Measurements from ENCODE around the gene OR9I1. TPM values are rescaled to one million over a fixed set of nuclear protein-coding genes. Genes with fewer than 3 reads are reported as not detected.

The OR9I1 gene
- total and polyA plus RNA-seq, 2 of the 4 experiments (the other 2 are of a cell fraction), result not detected

DNA sequence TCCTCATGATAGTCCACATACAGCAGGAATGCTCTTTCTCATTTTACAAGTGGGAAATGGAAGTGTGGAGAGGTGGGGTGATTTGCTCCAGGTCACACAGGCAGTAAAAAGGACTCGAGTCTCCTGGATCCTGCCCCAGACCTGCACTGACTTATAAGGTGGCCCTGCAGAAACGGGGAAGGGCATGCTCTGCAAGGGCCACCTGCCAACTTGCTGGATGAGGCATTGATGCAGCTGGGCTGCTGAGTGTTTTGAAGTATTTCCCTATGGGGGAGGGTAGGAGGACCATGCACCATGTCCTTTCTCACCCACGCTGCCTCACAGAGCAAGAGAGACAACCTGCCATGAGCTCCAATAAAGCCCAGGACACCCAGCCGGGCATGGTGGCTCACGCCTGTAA is 57.6 kb downstream of the OR9I1 start:
- Histone ChIP-seq H2AK9ac (replicated peaks; ENCODE audit: low read depth, low read length, poor library complexity) (no peak overlapping the region), H3K9ac (ENCODE audit: low read depth, low read length) (no peak overlapping the region), H2BK15ac (ENCODE audit: low read depth, low read length) (no peak overlapping the region), H3K14ac (replicated peaks; ENCODE audit: low read depth, low read length) (no peak overlapping the region), H3K4me2 (ENCODE audit: low read depth, low read length) (no peak overlapping the region), H4K91ac (ENCODE audit: insufficient read depth, low read depth, low read length) (no peak overlapping the region), H2BK5ac (ENCODE audit: low read depth, low read length, poor library complexity, severe bottlenecking) (no peak overlapping the region), H3K27me3 (ENCODE audit: control insufficient read depth, insufficient read depth, low read length) (no peaks in the 10 kb centered on the region), H3K4me1 (ENCODE audit: control insufficient read depth, insufficient read depth, low read length) (no peaks in the 10 kb centered on the region; the same call in 1 of the 2 replicates), H4K5ac (ENCODE audit: low read depth, low read length) (no peak overlapping the region; the same call in 1 of the 2 replicates), H2BK120ac (ENCODE audit: low read depth, low read length) (no peak overlapping the region), H4K20me1 (ENCODE audit: insufficient read depth, low read length) (no peaks in the 10 kb centered on the region), H3K23ac (ENCODE audit: low read depth, low read length) (no peak overlapping the region), H3K36me3 (ENCODE audit: control insufficient read depth, insufficient read depth, low read length) (no peaks in the 10 kb centered on the region), H2AFZ (replicated peaks; ENCODE audit: low read length, poor library complexity) (peak overlapping the region; percentile 1), H3K18ac (ENCODE audit: low read depth, low read length) (no peak overlapping the region), H3K9me1 (ENCODE audit: insufficient read depth, low read length) (peaks cover 4% of the 10 kb centered on the region; the same call in 1 of the 2 replicates), H3K4ac (ENCODE audit: low read depth, low read length) (no peak overlapping the region), H2BK20ac (ENCODE audit: low read depth, low read length) (no peak overlapping the region), H3K9me3 (ENCODE audit: control insufficient read depth, insufficient read depth, low read length) (no peaks in the 10 kb centered on the region), H2AK5ac (ENCODE audit: low read depth, low read length) (no peak overlapping the region), H3K56ac (ENCODE audit: extremely low read depth, insufficient read depth, low read length) (no peak overlapping the region), H3K4me3 (ENCODE audit: insufficient read depth, low read depth, low read length) (no peak overlapping the region), H3K79me1 (ENCODE audit: low read depth in 1 of 2, low read length in 2 of 2) (no peaks in the 10 kb centered on the region), H3K27ac (ENCODE audit: insufficient read depth, low read length) (no peak overlapping the region), H4K8ac (ENCODE audit: low read depth in 2 of 2, low read length in 2 of 2) (0 out of 4 replicates have a peak overlapping the region, but pooled peaks of 1 of the 2 experiments have one; percentile 0)
- 42% methylated on average over 2 of the region's 5 CpGs; no CpG with 5 or more reads in 1 of the 2 experiments for WGBS, 2 experiments (ENCODE audit: extremely low coverage in 2 of 2, insufficient read length in 1 of 2)
- POLR2A ChIA-PET (ENCODE audit: unreplicated experiment), result interaction anchor here (0.7 kb wide), 1 partner anchor 39 kb away, joined by 10 read pairs; no protein-coding TSS in a partner anchor
- dilution Hi-C loops (cut with HindIII; ENCODE audit: low sequenced_read_pairs, unreplicated experiment) (no loop called here), in situ Hi-C loops (cut with MboI; ENCODE audit: low sequenced_read_pairs) (no loop called here), intact Hi-C loops (cut with micrococcal nuclease) (loop anchor here (10.0 kb wide), 1 partner anchor 327 kb away; no protein-coding TSS in a partner anchor)
- DNase-seq (peak; percentile 47), ATAC-seq (ENCODE audit: low read depth) (no peak; the same call in 1 of the 2 replicates)
- CTCF ChIA-PET, result interaction anchor here (0.7 kb wide), 2 partner anchors 60 to 182 kb away, joined by 3 read pairs; no protein-coding TSS in a partner anchor
- no peak for TF ChIP-seq CEBPB (IDR thresholded peaks at IDR 0.05; ENCODE audit: low read depth, low read length)
- no peak for TF ChIP-seq CTCF (conservative IDR thresholded peaks at IDR 0.05; ENCODE audit: low read depth, low read length)
- TF ChIP-seq MXI1 (IDR thresholded peaks at IDR 0.05; ENCODE audit: borderline replicate concordance, low read depth, low read length), result no peak
- no peak for TF ChIP-seq RCOR1 (IDR thresholded peaks at IDR 0.05; ENCODE audit: insufficient replicate concordance, low read length)
- no peak for TF ChIP-seq MAFK (IDR thresholded peaks at IDR 0.05; ENCODE audit: low read depth, low read length)
- TF ChIP-seq, protein P1, sequence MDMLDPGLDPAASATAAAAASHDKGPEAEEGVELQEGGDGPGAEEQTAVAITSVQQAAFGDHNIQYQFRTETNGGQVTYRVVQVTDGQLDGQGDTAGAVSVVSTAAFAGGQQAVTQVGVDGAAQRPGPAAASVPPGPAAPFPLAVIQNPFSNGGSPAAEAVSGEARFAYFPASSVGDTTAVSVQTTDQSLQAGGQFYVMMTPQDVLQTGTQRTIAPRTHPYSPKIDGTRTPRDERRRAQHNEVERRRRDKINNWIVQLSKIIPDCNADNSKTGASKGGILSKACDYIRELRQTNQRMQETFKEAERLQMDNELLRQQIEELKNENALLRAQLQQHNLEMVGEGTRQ (IDR thresholded peaks at IDR 0.05; ENCODE audit: low read depth, low read length), result no peak
- TF ChIP-seq RAD21 (IDR thresholded peaks at IDR 0.05; ENCODE audit: low read length), result no peak
- no TSS peak for BruUV-seq (replicated peaks)

All from IMR-90 (cell line).